Loucy (cell line): ENCODE measurements around the gene PSAPL1.

Experiments used
- H2AFZ ChIP-seq: fragments of 200-600 bp; sonication (generic); 2 replicates; pipeline ENCODE4 v1.6.0; 2016; ENCODE audit warnings: antibody characterized with exemption, mild to moderate bottlenecking, low read length, moderate library complexity
- H3F3A ChIP-seq: fragments of 200-600 bp; 2 replicates; pipeline ENCODE4 v1.6.0; 2016; ENCODE audit warnings: antibody characterized with exemption, low read depth, mild to moderate bottlenecking
- H3K27me3 ChIP-seq: fragments of 200-600 bp; sonication (generic); 2 replicates; pipeline ENCODE4 v1.6.1; 2014; ENCODE audit warnings: low read length, mild to moderate bottlenecking; ENCODE audit not compliant: insufficient read depth, poor library complexity, severe bottlenecking
- H3K36me3 ChIP-seq: fragments of 200-600 bp; sonication (generic); 2 replicates; pipeline ENCODE4 v1.6.1; 2016; ENCODE audit warnings: low read length; ENCODE audit not compliant: insufficient read depth
- H3K4me1 ChIP-seq: fragments of 200-600 bp; sonication (generic); 2 replicates; pipeline ENCODE4 v1.5.1; 2014; ENCODE audit warnings: low read length, mild to moderate bottlenecking; ENCODE audit not compliant: insufficient read depth, poor library complexity, severe bottlenecking
- H3K4me2 ChIP-seq: fragments of 200-600 bp; sonication (generic); 2 replicates; pipeline ENCODE4 v1.6.0; 2014; ENCODE audit warnings: antibody characterized with exemption, low read length, low read depth, mild to moderate bottlenecking; ENCODE audit not compliant: poor library complexity, severe bottlenecking
- H3K4me3 ChIP-seq: fragments of 200-600 bp; sonication (generic); 2 replicates; pipeline ENCODE4 v1.5.1; 2014; ENCODE audit warnings: low read length, mild to moderate bottlenecking, mixed read lengths; ENCODE audit not compliant: poor library complexity, severe bottlenecking
- H3K79me2 ChIP-seq: fragments of 200-600 bp; sonication (generic); 2 replicates; pipeline ENCODE4 v1.6.1; 2014; ENCODE audit warnings: low read length; ENCODE audit not compliant: insufficient read depth
- H3K9ac ChIP-seq: fragments of 200-600 bp; sonication (generic); 2 replicates; pipeline ENCODE4 v1.6.0; 2014; ENCODE audit warnings: mild to moderate bottlenecking, low read depth, low read length, moderate library complexity; ENCODE audit not compliant: poor library complexity, severe bottlenecking
- H3K9me2 ChIP-seq: fragments of 200-600 bp; sonication (generic); replicated peaks from 2 replicates; pipeline ENCODE4 v1.6.1; 2016; ENCODE audit warnings: low read depth, low read length, mixed read lengths
- H3K9me3 ChIP-seq: fragments of 200-600 bp; sonication (generic); 2 replicates; pipeline ENCODE4 v1.6.1; 2014; ENCODE audit warnings: mild to moderate bottlenecking, antibody characterized with exemption, low read length, low read depth; ENCODE audit not compliant: insufficient read depth
- H4K20me1 ChIP-seq: fragments of 200-600 bp; sonication (generic); 2 replicates; pipeline ENCODE4 v1.6.0; 2014; ENCODE audit warnings: antibody characterized with exemption, low read length, mild to moderate bottlenecking; ENCODE audit not compliant: insufficient read depth, poor library complexity, severe bottlenecking
- EZH2phosphoT487 ChIP-seq: fragments of 200-600 bp; IDR thresholded peaks from 2 replicates; pipeline ENCODE4 v1.6.1; 2018; ENCODE audit warnings: antibody characterized with exemption, mild to moderate bottlenecking, moderate library complexity, borderline replicate concordance
- TF ChIP-seq, protein P1 (sequence below): fragments of 200-600 bp; sonication (generic); conservative IDR thresholded peaks from 2 replicates; pipeline ENCODE4 v1.5.1; 2014; ENCODE audit warnings: mild to moderate bottlenecking, antibody characterized with exemption, low read length

The PSAPL1 gene

GRCh38 chr4:7412554-7412912 is 22.2 kb downstream of the PSAPL1 start:
- Histone ChIP-seq H2AFZ (no peak overlapping the region), H3K4me3 (no peak overlapping the region), H3K4me1 (no peaks in the 10 kb centered on the region), H3K9ac (no peak overlapping the region), H3F3A (no peaks in the 10 kb centered on the region), H3K4me2 (no peak overlapping the region), H3K27me3 (no peaks in the 10 kb centered on the region), H3K9me3 (peaks cover 14% of the 10 kb centered on the region; the same call in 1 of the 2 replicates), H4K20me1 (no peaks in the 10 kb centered on the region), H3K79me2 (no peaks in the 10 kb centered on the region), H3K9me2 (no peaks in the 10 kb centered on the region), H3K36me3 (no peaks in the 10 kb centered on the region)
- TF ChIP-seq, protein P1, sequence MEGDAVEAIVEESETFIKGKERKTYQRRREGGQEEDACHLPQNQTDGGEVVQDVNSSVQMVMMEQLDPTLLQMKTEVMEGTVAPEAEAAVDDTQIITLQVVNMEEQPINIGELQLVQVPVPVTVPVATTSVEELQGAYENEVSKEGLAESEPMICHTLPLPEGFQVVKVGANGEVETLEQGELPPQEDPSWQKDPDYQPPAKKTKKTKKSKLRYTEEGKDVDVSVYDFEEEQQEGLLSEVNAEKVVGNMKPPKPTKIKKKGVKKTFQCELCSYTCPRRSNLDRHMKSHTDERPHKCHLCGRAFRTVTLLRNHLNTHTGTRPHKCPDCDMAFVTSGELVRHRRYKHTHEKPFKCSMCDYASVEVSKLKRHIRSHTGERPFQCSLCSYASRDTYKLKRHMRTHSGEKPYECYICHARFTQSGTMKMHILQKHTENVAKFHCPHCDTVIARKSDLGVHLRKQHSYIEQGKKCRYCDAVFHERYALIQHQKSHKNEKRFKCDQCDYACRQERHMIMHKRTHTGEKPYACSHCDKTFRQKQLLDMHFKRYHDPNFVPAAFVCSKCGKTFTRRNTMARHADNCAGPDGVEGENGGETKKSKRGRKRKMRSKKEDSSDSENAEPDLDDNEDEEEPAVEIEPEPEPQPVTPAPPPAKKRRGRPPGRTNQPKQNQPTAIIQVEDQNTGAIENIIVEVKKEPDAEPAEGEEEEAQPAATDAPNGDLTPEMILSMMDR, result no peak
- no peak for TF ChIP-seq EZH2phosphoT487

DNA sequence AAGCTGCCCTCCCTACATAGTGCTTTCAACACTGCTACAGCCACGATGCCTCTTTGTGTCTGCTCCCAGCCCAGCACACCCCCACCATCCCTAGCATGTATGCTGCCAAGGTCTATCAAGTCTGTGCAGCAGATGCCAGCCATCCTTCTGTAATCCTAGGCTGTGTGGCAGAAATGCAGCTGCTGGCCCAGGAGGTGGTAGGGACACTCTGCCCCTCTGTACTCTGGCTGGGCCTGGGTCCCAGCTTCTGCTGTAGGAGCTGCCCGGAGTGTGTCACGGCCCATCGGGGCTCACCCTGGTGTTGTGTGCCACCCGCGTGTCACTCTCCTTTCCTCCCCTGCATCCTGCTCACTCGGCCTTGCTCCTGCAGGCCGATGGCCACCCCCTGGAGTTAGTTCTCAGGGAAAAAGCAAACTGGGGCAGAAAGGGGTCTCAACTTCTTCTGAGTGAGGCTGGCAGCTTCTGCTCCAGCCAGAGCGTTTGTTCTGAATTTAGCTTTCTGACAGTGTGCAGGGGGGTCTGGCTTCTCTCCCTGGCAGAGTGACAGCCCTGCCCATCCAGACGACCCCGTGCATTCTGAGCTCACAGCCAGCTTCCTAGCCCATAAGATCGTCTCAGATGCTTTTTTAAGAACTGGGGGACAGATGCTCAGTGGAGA is 22.7 kb downstream of the PSAPL1 start:
- Histone ChIP-seq H3F3A (no peaks in the 10 kb centered on the region), H3K36me3 (no peaks in the 10 kb centered on the region), H3K9ac (no peak overlapping the region), H4K20me1 (no peaks in the 10 kb centered on the region), H3K27me3 (no peaks in the 10 kb centered on the region), H3K9me2 (no peaks in the 10 kb centered on the region), H2AFZ (no peak overlapping the region), H3K4me1 (no peaks in the 10 kb centered on the region), H3K79me2 (no peaks in the 10 kb centered on the region), H3K9me3 (peaks cover 14% of the 10 kb centered on the region; the same call in 1 of the 2 replicates), H3K4me3 (no peak overlapping the region), H3K4me2 (no peak overlapping the region)
- TF ChIP-seq, protein P1, result no peak
- TF ChIP-seq EZH2phosphoT487, result no peak

DNA sequence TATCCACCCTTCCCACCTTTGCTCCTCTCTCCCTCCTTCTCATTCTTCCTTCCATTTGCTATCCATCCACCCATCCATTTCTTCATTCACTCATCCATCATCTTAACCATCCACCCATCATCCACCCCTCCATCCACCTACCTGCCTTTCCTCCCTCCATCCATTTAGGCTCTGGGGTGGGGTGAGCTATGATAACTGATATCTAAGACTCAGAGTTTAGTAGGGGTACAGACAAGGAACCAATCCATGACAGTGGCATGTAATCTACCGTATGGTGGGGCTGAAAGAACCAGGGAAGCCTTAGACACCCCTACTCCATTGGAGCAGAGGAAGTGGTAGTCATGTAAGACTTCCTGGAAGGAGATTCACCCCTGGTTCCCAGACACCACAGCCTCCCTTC is 23.2 kb downstream of the PSAPL1 start:
- Histone ChIP-seq H3K9ac (no peak overlapping the region), H3K9me3 (peaks cover 14% of the 10 kb centered on the region; the same call in 1 of the 2 replicates), H3K4me1 (no peaks in the 10 kb centered on the region), H3K79me2 (no peaks in the 10 kb centered on the region), H4K20me1 (no peaks in the 10 kb centered on the region), H3K9me2 (no peaks in the 10 kb centered on the region), H3K4me3 (no peak overlapping the region), H3K36me3 (no peaks in the 10 kb centered on the region), H3K4me2 (no peak overlapping the region), H2AFZ (no peak overlapping the region), H3F3A (no peaks in the 10 kb centered on the region), H3K27me3 (no peaks in the 10 kb centered on the region)
- TF ChIP-seq, protein P1, result no peak
- TF ChIP-seq EZH2phosphoT487, result no peak
